COLO829 (cell line): ENCODE data around the gene CHRM5.

Source experiments
- DNase-seq: peaks from one replicate; pipeline ENCODE4 v3.0.0; 2012; ENCODE audit warnings: low spot score

Gene CHRM5

DNA sequence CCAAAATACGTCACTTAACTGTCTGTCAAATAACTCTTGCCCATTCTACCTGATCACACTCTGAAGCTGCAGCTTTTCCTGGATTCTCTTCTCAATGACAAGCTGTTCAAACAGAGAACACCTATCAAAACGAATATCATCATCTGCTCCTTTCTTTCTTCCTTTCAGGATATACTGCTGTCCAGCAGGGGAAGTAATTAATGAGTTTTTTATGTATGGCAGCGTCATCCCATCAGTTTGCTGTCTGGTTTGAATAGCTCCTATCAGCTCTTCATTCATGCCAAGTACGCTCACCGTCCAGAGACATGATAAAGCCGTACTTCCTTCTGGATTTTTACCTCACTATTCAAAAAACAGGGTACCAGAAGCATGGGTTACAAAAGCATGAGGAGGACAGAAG lies at the start of gene CHRM5:
Gene CHRM5, plus strand, starts transcription at position 274 of the 400 bp plus-strand sequence. CDS start 94,221 bp downstream, outside the sequence.
- DNase-seq, result no peak

- no peak for DNase-seq
Observed at GRCh38 chr15:33923446-33923845, 44.9 kb upstream of the CHRM5 start.

- DNase-seq, result no peak
Observed at GRCh38 chr15:33926260-33926659, 42.0 kb upstream of the CHRM5 start.

- DNase-seq, result no peak
Observed at GRCh38 chr15:33932734-33933133, 35.6 kb upstream of the CHRM5 start.

- DNase-seq, result no peak
Observed at GRCh38 chr15:33934396-33934795, 33.9 kb upstream of the CHRM5 start.

GRCh38 chr15:33934921-33935320 lies 33.4 kb upstream of the CHRM5 start:
- no peak for DNase-seq

DNA sequence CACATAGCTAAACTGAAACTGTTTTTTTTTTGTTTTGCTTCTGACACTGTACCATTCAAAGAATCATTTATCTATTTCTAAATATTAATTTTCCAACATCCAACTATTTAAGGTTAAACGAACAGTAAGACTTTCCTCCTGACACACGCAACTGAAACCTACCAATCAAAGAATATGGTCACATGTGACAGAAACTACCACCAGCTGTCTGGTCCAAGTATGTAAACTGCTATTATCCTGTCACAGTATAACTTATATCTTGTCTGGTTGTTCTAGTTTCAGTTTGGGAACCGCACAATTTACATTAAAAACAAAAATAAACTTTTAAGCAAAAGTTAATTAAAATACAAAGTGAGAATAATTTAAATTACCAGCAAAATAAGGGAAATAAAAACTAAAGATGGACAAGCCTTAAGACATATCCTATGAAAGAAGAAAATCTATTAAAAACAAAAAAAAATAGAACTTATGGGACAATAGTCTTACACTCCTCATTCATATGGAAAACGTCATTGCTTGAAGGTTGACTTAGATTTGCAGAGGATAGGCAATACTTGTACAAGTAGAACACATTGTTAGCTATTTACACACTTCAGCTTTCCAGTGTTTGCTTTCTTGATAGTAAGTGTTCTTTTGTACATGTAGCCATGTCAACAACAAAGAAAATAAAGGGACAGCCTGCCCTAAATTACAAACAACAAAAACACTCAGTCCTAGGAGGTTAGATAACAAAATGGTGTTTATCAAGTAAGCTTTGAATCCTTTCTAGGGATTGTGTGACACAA lies 26.8 kb upstream of the CHRM5 start:
- no peak for DNase-seq

DNA sequence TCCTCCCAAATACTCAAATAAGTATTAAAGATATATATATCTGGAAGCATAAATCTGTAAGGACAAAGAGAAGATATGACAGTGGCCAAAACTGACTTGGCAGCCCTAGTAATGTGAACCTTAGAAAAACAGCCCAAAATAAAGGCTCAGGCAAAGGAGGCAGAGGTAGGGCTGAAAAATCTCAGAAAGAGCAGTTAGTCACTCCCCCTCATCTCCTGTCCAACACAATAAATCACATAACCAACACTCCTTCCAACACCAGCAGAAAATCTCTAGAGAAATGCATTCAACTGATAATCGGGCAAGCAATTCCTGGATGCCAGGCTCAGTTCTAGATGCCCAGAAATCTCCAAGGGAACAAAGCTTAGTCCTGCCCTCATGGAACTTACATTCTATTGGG lies 22.1 kb upstream of the CHRM5 start:
- DNase-seq, result no peak

DNA sequence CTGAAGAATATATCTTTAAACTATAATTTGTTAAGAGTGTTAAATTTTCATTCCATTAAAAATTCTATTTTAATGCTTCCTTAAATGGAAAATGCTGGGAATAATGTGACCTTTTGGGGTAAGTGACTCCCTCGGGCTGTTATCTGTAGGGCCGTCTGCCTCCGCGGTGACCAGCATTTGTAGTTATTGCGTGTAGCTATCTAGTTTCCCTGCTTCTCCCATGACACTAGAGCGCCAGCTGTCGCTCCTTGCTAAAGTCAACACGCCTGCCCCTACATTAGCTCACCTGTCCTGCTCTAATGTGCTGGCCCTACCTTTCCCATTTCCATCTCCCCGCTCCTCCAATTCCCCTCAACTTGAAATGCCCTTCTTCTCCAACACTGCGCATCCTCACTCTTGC lies 12.4 kb upstream of the CHRM5 start:
- DNase-seq, result no peak

- no peak for DNase-seq
Observed at GRCh38 chr15:33956397-33956796, 11.9 kb upstream of the CHRM5 start.

DNA sequence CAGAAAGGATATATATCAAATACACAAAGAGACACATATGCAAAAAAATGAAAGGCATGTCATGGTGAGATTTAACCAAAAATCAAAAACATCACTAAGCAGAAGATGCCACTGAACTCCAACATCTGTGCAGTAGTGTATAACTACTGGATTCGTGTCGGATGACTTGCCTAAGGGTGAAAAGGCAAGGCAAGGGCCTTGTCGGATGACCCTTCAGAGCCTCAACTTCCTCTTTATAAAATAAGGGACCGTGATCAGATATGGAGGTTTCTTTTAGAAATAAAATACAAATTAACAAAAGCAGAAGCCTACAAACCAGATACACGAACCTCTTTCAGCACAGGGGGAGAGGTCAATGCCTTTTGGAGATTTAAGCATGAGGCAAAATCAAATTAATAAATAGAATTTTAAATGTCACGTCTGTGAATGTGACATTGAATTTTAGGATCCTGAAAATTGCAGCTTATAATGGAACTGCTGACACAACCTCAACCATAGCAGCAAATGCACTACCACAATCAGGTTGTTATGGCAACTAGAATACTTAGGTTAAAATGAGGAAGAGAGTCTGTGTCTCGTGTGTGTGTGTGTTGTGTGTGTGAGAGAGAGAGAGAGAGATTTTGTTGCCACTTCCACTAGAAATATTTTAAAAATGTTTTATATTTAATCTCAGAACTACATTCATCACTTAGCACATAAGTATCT lies 8.3 kb upstream of the CHRM5 start:
- no peak for DNase-seq

DNA sequence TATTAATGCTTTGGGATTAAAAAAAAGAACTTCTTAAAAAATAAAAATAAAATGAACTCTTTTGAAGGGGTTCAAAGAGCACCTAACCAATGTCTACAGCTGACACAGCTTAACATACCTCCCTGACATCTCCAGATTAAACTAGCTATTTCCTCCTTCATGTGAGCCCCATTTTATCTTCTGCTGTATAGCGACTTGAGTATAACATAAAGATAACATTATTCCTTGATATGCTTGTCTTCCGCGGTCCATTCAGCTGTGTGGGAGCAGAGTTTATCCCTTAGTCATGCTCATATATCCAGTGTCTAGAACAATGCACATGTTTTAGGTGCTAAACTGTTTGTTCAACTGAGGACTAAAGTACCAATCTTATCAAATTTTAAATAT lies 7.8 kb upstream of the CHRM5 start:
- no peak for DNase-seq

- peak; percentile 12 for DNase-seq
Observed at GRCh38 chr15:33963831-33964664, 4.2 kb upstream of the CHRM5 start.

GRCh38 chr15:33964665-33965040 lies 3.6 kb upstream of the CHRM5 start:
- no peak for DNase-seq

GRCh38 chr15:33968821-33969220 lies 524 bp downstream of the CHRM5 start:
- no peak for DNase-seq

- DNase-seq, result no peak
Observed at GRCh38 chr15:33971811-33972210, 3.5 kb downstream of the CHRM5 start.

GRCh38 chr15:33975022-33975565 lies 6.8 kb downstream of the CHRM5 start:
- no peak for DNase-seq

- DNase-seq, result no peak
Observed at GRCh38 chr15:33980159-33980558, 11.9 kb downstream of the CHRM5 start.

DNA sequence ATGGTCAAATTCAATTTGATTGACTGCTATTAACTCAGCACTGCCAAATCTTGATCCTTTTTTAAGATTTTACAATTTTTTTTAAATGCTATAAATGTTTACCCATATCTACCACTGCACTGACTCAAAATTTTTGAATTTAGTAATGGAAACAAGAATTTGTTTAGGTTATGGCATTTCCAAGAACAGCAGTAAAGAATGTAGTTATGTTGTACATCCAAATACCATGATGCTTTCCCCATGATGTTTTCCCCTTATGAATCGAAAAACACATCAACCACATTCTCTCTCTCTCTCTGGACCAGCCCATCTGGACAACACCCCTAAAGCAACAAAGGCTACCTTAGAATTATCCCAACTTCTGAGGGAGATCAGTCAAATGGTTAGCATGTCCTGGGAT lies 14.2 kb downstream of the CHRM5 start:
- DNase-seq, result no peak

- DNase-seq, result peak; percentile 2
Observed at GRCh38 chr15:33985287-33985686, 17.0 kb downstream of the CHRM5 start.

- DNase-seq, result no peak
Observed at GRCh38 chr15:33985751-33986150, 17.5 kb downstream of the CHRM5 start.

DNA sequence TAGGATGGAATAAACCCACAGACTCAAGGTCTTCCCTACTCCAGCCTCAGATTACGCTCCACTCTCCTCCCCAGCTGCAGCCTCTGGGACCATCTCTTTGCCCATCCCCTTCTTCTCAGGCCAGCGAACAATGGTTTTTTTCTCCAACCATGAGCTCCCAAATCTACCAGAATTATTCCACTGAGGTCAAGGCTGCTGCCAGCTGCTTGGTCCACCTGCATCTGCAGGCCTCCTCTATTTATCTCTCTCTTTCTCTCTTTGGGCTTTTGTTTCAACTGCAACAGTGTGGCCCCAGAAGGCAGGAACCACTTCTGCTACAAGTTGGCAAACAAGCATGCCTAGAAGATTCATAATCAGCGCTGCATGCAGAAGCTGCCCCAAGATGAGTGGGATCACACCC lies 19.1 kb downstream of the CHRM5 start:
- no peak for DNase-seq

DNA sequence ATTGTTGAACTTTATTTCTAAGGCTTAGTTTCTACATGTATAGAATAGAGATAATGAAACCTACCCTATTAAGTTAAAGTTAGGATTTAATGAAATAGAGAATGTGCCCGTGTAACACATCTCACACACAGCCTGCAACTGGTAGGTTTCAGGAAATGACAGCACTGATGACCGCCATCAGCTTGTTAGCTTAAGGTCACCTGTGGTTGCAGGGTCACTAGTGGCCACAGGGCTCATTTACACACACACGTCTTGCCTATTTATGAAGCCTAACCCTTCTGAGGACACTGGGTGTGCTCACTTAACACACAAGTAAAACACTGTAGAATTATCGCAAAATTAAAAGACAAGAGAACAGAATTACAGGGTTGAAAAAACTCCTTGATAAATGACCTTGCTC lies 20.1 kb downstream of the CHRM5 start:
- DNase-seq, result no peak
